Calu3 (cell line): ENCODE data around the gene TCF4. TPM values are rescaled to one million over a fixed set of nuclear protein-coding genes. Genes with fewer than 3 reads are reported as not detected.

Experiments used
- BruUV-seq: library from RNA; stranded (reverse); fragments of 400-500 nt; replicated peaks from 2 replicates; lab custom pipeline; 2021; lab: Mats Ljungman, UMichigan
- CTCF ChIA-PET: fragments of 300-600 bp; sonication (Branson Sonifier 250); formaldehyde crosslinking; loops from one replicate; lab custom pipeline; 2022; ENCODE audit warnings: antibody characterized with exemption; lab: Charles Lee
- DNase-seq: peaks from one replicate; pipeline ENCODE4 v3.0.0; 2022
- H3K27ac Mint-ChIP-seq: one replicate; pipeline ENCODE4 v1.8.0; 2022; ENCODE audit warnings: mixed read lengths; ENCODE audit not compliant: unreplicated experiment
- H3K27me3 Mint-ChIP-seq: one replicate; pipeline ENCODE4 v1.8.0; 2022; ENCODE audit warnings: mixed read lengths; ENCODE audit not compliant: unreplicated experiment
- H3K36me3 Mint-ChIP-seq: one replicate; pipeline ENCODE4 v1.8.0; 2022; ENCODE audit warnings: mild to moderate bottlenecking, moderate library complexity, mixed read lengths; ENCODE audit not compliant: insufficient read depth, unreplicated experiment
- H3K4me1 Mint-ChIP-seq: one replicate; pipeline ENCODE4 v1.8.0; 2022; ENCODE audit warnings: mild to moderate bottlenecking, low read depth, mixed read lengths; ENCODE audit not compliant: unreplicated experiment
- H3K4me3 Mint-ChIP-seq: one replicate; pipeline ENCODE4 v1.8.0; 2022; ENCODE audit warnings: mild to moderate bottlenecking, low read depth, moderate library complexity, mixed read lengths; ENCODE audit not compliant: unreplicated experiment
- H3K9me3 Mint-ChIP-seq: one replicate; pipeline ENCODE4 v1.8.0; 2022; ENCODE audit warnings: low read depth, mixed read lengths; ENCODE audit not compliant: unreplicated experiment
- CTCF ChIP-seq: fragments of 200-600 bp; IDR thresholded peaks from one replicate; pipeline ENCODE4 v1.8.0; 2022; ENCODE audit warnings: antibody characterized with exemption; ENCODE audit not compliant: unreplicated experiment
- intact Hi-C: fragments of 100-400 bp; cut with micrococcal nuclease; formaldehyde crosslinking; loops from one replicate; pipeline ENCODE4 v1.10.0; 2022; ENCODE audit not compliant: unreplicated experiment
- total RNA-seq: library from RNA; stranded (reverse); gene quantifications from 2 replicates; pipeline ENCODE4 v1.2.3, GENCODE V29; 2022

Gene TCF4
- total RNA-seq, 1 experiment from 2014 or later = 0.21 TPM

DNA sequence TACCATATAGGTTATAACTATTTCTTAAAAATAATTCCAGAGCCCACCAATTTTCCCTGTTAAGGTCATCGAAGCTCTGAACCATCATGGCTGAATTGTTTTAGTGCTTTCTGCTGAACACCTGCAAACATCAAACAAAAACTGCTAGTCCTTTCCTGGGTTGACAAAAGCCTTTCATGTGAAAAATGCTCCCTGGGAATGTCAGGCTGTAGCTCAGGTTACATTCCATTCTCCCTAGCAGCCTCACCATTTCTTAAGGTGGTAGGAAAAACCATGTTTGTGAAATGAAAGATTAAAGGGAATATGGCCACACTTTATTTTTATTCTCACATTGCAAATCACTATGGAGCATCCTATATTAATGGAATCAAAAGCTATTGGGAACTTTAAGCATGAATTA lies 5.7 kb downstream of the TCF4 start:
- H3K27me3 Mint-ChIP-seq = no peaks in the 10 kb centered on the region
- no peak overlapping the region for H3K27ac Mint-ChIP-seq
- H3K36me3 Mint-ChIP-seq = no peaks in the 10 kb centered on the region
- H3K4me3 Mint-ChIP-seq = no peak overlapping the region
- no peaks in the 10 kb centered on the region for H3K4me1 Mint-ChIP-seq
- TF ChIP-seq CTCF = no peak
- no TSS peak for BruUV-seq
- CTCF ChIA-PET = interaction anchor here (1.0 kb wide), 1 partner anchor 27 kb away, joined by 3 read pairs; no protein-coding TSS in a partner anchor
- H3K9me3 Mint-ChIP-seq = no peaks in the 10 kb centered on the region
- intact Hi-C loops = no loop called here
- no peak for DNase-seq

- CTCF ChIA-PET = no interaction called here
- Mint-ChIP-seq H3K4me1 (no peaks in the 10 kb centered on the region), H3K9me3 (no peaks in the 10 kb centered on the region), H3K27ac (no peak overlapping the region), H3K4me3 (no peak overlapping the region), H3K36me3 (no peaks in the 10 kb centered on the region), H3K27me3 (no peaks in the 10 kb centered on the region)
- no TSS peak for BruUV-seq
- DNase-seq = no peak
- intact Hi-C loops = no loop called here
- TF ChIP-seq CTCF = no peak
Measured at GRCh38 chr18:55579501-55580270, 8.3 kb downstream of the TCF4 start.

DNA sequence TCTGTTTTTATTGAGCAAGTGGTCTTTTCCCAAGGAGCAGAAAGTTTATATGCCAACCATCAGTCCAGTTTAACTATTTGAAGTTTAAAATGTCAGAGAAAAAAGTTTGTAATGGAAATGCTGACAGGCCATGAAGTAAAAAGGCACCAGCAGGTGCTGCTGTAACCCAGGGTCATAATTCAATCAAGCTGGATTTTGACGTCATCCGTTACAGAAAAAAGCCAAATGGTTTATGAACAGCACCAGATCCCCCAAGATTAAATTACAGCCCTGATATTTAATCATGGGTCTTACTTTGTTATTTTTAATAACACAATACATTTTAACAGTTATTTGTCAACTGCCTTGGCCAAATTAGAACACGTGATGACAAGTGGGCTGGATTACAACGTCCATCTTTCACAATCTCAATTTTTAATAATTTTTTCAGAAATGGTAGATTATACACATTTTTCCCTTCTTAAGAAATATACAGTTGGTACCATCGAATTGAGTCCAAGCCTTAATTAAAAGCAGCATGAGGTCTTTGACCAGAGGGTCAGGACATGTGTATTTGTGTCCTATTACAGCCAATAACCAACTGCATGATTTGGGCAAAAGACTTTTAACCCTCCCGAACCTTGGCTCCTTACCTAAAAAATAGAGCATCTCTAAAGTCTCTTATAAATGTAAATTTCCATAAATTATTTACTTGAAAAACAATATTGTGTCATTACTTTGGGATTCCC lies 10.0 kb downstream of the TCF4 start:
- DNase-seq = no peak
- Mint-ChIP-seq H3K27ac (no peak overlapping the region), H3K36me3 (no peaks in the 10 kb centered on the region), H3K4me3 (no peak overlapping the region), H3K4me1 (no peaks in the 10 kb centered on the region), H3K9me3 (no peaks in the 10 kb centered on the region), H3K27me3 (no peaks in the 10 kb centered on the region)
- no peak for TF ChIP-seq CTCF
- no TSS peak for BruUV-seq
- CTCF ChIA-PET = no interaction called here
- intact Hi-C loops = no loop called here

DNA sequence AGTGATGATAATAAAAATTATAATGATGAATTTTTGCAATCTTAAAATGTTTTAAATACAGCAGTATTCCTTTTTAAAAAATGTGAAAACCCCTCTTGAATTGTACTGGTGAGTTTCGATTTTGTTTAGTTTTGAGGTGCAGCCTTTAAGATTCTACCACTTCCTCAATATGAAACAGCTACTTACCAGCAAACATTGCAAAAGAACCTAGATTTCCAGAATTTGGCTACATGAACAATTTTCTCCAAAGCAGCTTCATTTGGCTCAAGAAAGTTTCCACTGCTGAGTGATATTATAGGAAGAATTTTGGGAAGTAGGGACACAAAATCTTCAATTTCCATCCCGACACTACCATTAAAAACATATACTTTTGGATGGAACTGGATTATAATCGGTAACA lies 12.0 kb downstream of the TCF4 start:
- Mint-ChIP-seq H3K4me1 (no peaks in the 10 kb centered on the region), H3K27me3 (no peaks in the 10 kb centered on the region), H3K4me3 (no peak overlapping the region), H3K36me3 (no peaks in the 10 kb centered on the region), H3K9me3 (no peaks in the 10 kb centered on the region), H3K27ac (no peak overlapping the region)
- DNase-seq = no peak
- no TSS peak for BruUV-seq
- intact Hi-C loops = no loop called here
- TF ChIP-seq CTCF = no peak
- CTCF ChIA-PET = no interaction called here
